ENCODE results near the gene SOX21.

The SOX21 gene

GRCh38 chr13:94758436-94758960 lies 46.2 kb upstream of the SOX21 start:
- no peak overlapping the region for H3K27ac ChIP-seq (ENCODE audit: low read depth, low read length, poor library complexity, severe bottlenecking)
- H3K9ac ChIP-seq (ENCODE audit: low read length) = no peak overlapping the region
- no peak overlapping the region for H3K4me2 ChIP-seq (ENCODE audit: low read length)
- H3K36me3 ChIP-seq (ENCODE audit: insufficient read depth, low read length) = no peaks in the 10 kb centered on the region
- no peaks in the 10 kb centered on the region for H4K20me1 ChIP-seq (ENCODE audit: insufficient read depth, low read length)
- TF ChIP-seq CTCF (IDR thresholded peaks at IDR 0.05; ENCODE audit: low read length) (no peak), EZH2 (IDR thresholded peaks at IDR 0.05; ENCODE audit: borderline replicate concordance, low read length) (no peak)
- no peaks in the 10 kb centered on the region for H3F3A ChIP-seq (ENCODE audit: insufficient read depth, low read length)
- no peaks in the 10 kb centered on the region for H3K79me2 ChIP-seq (ENCODE audit: insufficient read depth, low read length)
- H3K27me3 ChIP-seq (ENCODE audit: insufficient read depth, low read length) = no peaks in the 10 kb centered on the region
- H3K9me3 ChIP-seq (ENCODE audit: low read length) = no peaks in the 10 kb centered on the region
- H2AFZ ChIP-seq (ENCODE audit: low read length) = no peak overlapping the region
- H3K4me1 ChIP-seq (ENCODE audit: insufficient read depth, low read length, severe bottlenecking) = no peaks in the 10 kb centered on the region
- no peaks in the 10 kb centered on the region for H3K9me2 ChIP-seq (ENCODE audit: low read depth, low read length)
- no peak overlapping the region for H3K4me3 ChIP-seq (ENCODE audit: low read depth, low read length, poor library complexity, severe bottlenecking)

GRCh38 chr13:94753327-94753726 lies 41.0 kb upstream of the SOX21 start:
- Histone ChIP-seq H3K9me3 (ENCODE audit: low read length) (no peaks in the 10 kb centered on the region), H4K20me1 (ENCODE audit: insufficient read depth, low read length) (no peaks in the 10 kb centered on the region)

GRCh38 chr13:94749162-94749561 lies 36.8 kb upstream of the SOX21 start:
- H3K79me2 ChIP-seq (ENCODE audit: insufficient read depth, low read length) = no peaks in the 10 kb centered on the region
- no peak overlapping the region for H3K27ac ChIP-seq (ENCODE audit: low read depth, low read length, poor library complexity, severe bottlenecking)
- no peaks in the 10 kb centered on the region for H3F3A ChIP-seq (ENCODE audit: insufficient read depth, low read length)
- no peaks in the 10 kb centered on the region for H4K20me1 ChIP-seq (ENCODE audit: insufficient read depth, low read length)
- TF ChIP-seq CTCF (IDR thresholded peaks at IDR 0.05; ENCODE audit: low read length) (no peak), EZH2 (IDR thresholded peaks at IDR 0.05; ENCODE audit: borderline replicate concordance, low read length) (no peak)
- no peaks in the 10 kb centered on the region for H3K27me3 ChIP-seq (ENCODE audit: insufficient read depth, low read length)
- H3K9me3 ChIP-seq (ENCODE audit: low read length) = no peaks in the 10 kb centered on the region
- no peaks in the 10 kb centered on the region for H3K4me1 ChIP-seq (ENCODE audit: insufficient read depth, low read length, severe bottlenecking)
- H3K36me3 ChIP-seq (ENCODE audit: insufficient read depth, low read length) = no peaks in the 10 kb centered on the region
- H2AFZ ChIP-seq (ENCODE audit: low read length) = no peak overlapping the region
- H3K9me2 ChIP-seq (ENCODE audit: low read depth, low read length) = no peaks in the 10 kb centered on the region
- no peak overlapping the region for H3K4me3 ChIP-seq (ENCODE audit: low read depth, low read length, poor library complexity, severe bottlenecking)
- no peak overlapping the region for H3K9ac ChIP-seq (ENCODE audit: low read length)
- no peak overlapping the region for H3K4me2 ChIP-seq (ENCODE audit: low read length)

More at GRCh38 chr13:94753327-94753726, 41.0 kb upstream of the SOX21 start:
- no peaks in the 10 kb centered on the region for H3K36me3 ChIP-seq (ENCODE audit: insufficient read depth, low read length)
- H3K27me3 ChIP-seq (ENCODE audit: insufficient read depth, low read length) = no peaks in the 10 kb centered on the region
- no peak overlapping the region for H2AFZ ChIP-seq (ENCODE audit: low read length)
- no peak overlapping the region for H3K9ac ChIP-seq (ENCODE audit: low read length)
- H3K27ac ChIP-seq (ENCODE audit: low read depth, low read length, poor library complexity, severe bottlenecking) = no peak overlapping the region
- H3K4me1 ChIP-seq (ENCODE audit: insufficient read depth, low read length, severe bottlenecking) = no peaks in the 10 kb centered on the region
- H3K79me2 ChIP-seq (ENCODE audit: insufficient read depth, low read length) = no peaks in the 10 kb centered on the region
- TF ChIP-seq EZH2 (IDR thresholded peaks at IDR 0.05; ENCODE audit: borderline replicate concordance, low read length) (no peak), CTCF (IDR thresholded peaks at IDR 0.05; ENCODE audit: low read length) (no peak)
- no peak overlapping the region for H3K4me3 ChIP-seq (ENCODE audit: low read depth, low read length, poor library complexity, severe bottlenecking)
- H3F3A ChIP-seq (ENCODE audit: insufficient read depth, low read length) = no peaks in the 10 kb centered on the region
- no peaks in the 10 kb centered on the region for H3K9me2 ChIP-seq (ENCODE audit: low read depth, low read length)
- no peak overlapping the region for H3K4me2 ChIP-seq (ENCODE audit: low read length)
